IPS-NIHi7 (cell line): ENCODE results near the gene CLSTN2.

Experiments used
- DNase-seq: peaks from one replicate; pipeline ENCODE4 v3.0.0; 2012; ENCODE audit warnings: mixed read lengths; ENCODE audit errors: extremely low spot score

Gene CLSTN2

DNA sequence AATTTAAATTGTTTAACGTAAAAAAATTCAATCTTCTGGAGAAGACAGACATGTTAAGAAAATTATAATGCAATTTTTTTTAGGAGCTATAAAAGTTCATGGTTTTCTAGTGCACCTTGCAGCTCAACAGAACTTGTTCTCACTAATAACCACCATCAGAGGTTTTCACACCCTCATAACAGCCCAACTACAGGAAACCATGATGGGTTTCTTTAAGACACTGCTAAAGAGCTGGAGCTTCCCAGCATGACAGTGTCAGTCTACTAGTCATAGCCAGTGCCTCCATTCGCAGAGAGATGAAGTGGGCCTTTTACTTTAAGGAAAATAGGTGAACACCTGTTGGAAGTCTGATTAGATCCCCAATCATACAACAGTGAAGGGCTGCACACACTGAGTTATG lies 518.8 kb downstream of the CLSTN2 start:
- no peak for DNase-seq

GRCh38 chr3:140455521-140456214 lies 520.7 kb downstream of the CLSTN2 start:
- no peak for DNase-seq

GRCh38 chr3:140456974-140457373 lies 522.0 kb downstream of the CLSTN2 start:
- DNase-seq = peak; percentile 41

GRCh38 chr3:140459462-140459861 lies 524.5 kb downstream of the CLSTN2 start:
- DNase-seq = no peak

DNA sequence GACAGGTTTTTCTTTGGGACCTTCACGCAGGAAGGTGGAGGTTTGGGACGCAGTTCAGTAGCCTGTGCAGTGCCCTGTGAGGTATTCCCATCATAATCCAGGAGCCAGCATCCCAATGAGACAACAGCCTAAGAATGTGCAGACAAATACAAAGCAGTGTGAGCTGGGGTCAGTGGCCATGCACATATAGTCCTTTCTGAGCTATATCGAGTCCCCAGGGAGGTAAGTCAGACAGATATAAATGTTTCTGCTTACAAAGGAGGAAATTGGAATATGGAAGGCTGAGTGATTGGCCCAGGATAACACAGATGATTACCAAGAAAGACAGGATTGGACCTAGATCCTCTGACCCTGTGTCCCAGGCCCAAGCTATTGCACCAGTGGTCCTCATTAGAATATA lies 526.3 kb downstream of the CLSTN2 start:
- DNase-seq = no peak

DNA sequence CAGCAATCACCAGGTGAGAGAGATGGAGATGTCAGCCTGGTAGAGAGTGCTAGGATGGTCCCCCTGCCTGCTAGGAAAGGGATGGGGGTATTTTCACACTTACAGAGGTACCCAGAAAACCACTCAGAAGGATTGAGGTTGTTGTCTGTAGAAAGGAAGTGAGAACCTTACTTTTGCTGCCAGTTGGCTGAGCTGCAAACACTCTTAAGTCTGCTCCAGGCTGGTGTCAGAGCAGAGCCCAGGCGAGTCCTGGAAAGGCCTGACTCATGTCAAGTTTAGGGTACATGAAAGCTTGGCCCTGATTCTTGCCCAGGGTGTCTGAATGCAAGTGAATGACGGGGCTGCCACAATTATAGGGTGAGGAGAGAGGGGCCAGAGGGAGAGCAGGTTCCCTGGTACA lies 528.4 kb downstream of the CLSTN2 start:
- DNase-seq = no peak

DNA sequence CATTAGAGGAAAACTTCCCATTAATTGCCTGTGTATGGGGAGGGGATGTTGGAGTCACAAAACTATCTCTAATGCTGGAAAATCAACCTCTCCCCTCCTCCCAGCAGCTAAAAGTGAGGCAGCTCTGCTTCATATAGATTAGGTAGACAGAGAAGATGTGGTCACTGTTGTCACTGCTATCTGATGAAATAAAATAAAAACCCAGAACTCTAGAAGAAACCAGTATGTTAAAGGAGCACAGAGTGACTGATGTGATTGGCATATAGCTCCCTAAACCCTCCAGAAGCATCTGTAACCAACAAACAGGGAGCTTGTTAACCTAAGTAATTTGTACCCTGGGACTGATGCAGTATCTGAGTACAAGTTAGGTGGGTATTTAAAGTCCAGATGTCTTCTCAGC lies 531.0 kb downstream of the CLSTN2 start:
- DNase-seq = no peak

GRCh38 chr3:140466535-140466934 lies 531.5 kb downstream of the CLSTN2 start:
- DNase-seq = no peak

DNA sequence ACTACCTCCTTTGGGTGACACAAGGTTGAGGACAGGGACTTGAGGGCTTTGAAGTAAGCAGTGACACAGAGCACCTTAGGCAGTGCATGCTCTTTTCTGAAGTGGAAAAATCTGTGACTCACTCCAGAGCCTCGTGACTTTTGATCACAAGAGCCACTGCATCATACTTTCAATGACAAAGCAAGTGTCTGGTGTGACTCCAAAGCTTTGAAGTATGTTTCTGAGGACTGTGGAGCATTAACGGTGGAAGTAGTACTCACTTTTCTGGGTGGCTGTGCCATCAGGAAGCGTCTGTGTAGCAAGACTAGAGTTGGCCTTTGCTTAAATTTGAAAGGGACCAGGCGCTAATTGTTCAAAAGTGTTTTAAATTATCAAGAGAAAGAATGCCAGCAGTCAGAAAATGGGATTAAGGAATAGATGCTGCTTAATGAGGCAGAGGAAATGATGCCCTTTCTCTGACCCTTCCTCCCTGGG lies 532.2 kb downstream of the CLSTN2 start:
- DNase-seq = no peak

GRCh38 chr3:140467796-140468315 lies 532.9 kb downstream of the CLSTN2 start:
- no peak for DNase-seq

DNA sequence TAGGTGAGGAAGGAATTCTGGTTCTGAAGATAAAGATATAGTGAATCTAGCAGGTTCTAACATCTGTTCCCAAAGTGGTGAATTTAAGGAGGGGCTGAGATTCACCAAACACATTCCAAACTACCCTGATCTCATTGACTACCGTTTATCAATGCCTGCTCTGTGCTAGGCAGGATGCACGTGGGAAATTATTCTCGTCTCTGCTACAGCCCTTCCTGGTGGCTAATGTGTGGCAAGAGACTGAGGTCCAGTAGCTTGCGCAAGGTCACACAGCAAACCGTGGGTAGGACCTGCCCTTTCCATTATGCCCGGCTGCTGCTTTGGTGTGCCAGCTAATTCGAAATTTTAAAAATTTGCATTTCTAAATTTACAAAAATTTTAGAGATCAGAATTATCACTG lies 533.4 kb downstream of the CLSTN2 start:
- DNase-seq = no peak

GRCh38 chr3:140469491-140469890 lies 534.5 kb downstream of the CLSTN2 start:
- DNase-seq = no peak

DNA sequence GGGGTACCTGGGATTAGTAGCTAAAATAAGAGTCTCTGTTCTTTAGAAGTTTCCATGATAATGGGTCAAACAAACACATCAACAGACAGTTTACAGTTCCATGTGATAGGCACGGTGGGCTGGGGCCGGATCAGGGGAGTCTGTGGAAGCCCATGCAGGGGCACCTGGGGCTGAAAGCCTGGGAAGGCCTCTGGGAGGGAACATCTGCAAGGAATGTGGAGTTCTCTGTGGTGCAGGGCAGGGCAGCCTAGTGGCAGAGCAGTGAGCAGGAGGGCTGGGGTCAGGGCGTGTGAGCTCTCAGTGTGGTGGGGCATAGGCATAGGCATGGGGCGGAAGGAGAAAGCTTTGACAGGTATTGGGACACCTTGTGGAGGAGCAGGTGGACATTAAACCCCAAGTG lies 535.2 kb downstream of the CLSTN2 start:
- no peak for DNase-seq

DNA sequence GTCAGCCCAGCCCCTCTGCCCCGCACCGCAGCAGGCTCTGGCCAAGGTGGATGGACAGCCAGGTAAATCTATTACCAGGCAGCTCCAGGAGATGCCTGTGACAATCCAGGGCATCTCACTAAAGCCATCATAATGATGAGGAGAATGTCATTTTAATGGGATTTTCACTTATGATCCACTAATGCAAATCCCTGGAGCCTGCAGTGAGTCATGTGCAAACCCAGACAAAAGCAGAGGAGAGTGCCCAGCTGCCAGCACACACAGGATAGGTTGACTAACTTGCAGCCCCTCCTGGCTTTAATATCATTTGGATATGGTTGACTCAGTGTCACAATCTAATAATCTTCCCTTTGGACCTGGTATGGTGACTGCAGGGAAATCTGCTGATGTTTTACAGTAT lies 536.0 kb downstream of the CLSTN2 start:
- no peak for DNase-seq

- DNase-seq = no peak
Observed at GRCh38 chr3:140472306-140473020, 537.5 kb downstream of the CLSTN2 start.

- DNase-seq = no peak
Observed at GRCh38 chr3:140487566-140487965, 552.6 kb downstream of the CLSTN2 start.

DNA sequence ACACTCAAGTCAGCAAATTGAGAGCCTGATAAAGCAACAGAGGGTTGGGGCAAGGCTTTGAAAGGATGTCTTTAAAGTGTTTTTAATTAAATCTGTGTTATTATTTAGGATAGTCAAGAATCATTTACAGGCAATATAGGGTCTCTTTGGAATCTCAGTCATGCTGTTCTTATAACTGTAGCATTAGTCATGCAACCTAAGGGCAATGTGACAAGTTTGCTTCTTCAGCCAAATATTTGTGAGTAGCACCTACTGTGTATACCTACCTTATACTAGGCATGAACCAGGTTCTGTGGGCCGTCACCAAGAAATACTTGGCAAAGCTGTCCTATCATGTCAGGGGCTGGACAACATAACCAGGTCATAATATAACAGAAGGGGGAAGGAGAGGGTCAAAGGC lies 558.3 kb downstream of the CLSTN2 start:
- DNase-seq = no peak

GRCh38 chr3:140494970-140495369 lies 560.0 kb downstream of the CLSTN2 start:
- DNase-seq = no peak

DNA sequence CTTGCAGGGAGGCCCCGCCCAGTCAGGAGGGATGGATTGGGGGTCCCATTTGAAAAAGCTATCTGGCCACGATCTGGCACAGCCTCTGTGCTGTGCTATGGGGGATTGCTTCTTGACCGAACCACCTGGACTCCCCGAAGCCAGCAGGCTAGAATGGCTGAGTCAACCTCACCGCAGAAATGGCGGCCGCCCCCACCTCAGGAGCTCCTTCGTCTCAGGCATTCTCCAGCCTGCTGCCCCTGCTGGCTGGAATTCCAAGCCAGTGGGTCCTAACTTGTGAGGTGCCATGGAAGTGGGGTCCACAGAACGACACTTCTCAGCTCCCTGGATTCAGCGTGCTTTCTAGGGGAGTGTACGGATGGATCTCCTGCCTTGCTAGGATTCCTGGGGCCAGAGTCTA lies 562.3 kb downstream of the CLSTN2 start:
- no peak for DNase-seq

DNA sequence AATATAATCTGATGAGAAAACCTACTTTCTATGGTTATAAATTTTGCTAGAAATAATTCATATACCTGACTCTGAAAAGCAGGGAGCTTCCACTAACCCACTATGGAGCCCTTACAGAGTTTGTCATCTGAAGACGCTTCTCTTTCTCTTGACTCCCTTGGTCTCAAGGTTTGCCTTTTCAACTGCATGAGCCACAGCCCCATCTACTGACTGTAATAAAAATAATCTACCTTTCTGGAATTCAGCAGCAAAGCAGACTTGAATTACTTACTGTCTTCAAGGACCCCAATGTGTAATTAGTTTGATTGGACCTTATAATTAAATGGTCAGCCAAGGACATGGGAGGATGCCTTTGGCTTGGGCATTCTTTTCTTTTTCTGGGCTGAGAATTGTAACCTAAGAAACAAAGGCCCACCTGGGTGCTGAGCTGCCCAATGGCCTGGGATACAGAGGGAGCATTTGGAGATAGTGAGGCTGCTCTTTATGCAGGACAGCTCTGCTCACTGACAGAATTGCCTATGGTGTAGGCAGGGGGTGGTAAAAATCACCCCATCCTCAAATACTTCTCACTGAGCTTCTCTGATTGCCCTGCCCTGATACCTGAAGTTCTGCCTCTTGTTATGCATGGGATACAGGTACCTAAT lies 564.3 kb downstream of the CLSTN2 start:
- DNase-seq = no peak

GRCh38 chr3:140500473-140500872 lies 565.5 kb downstream of the CLSTN2 start:
- DNase-seq = no peak

DNA sequence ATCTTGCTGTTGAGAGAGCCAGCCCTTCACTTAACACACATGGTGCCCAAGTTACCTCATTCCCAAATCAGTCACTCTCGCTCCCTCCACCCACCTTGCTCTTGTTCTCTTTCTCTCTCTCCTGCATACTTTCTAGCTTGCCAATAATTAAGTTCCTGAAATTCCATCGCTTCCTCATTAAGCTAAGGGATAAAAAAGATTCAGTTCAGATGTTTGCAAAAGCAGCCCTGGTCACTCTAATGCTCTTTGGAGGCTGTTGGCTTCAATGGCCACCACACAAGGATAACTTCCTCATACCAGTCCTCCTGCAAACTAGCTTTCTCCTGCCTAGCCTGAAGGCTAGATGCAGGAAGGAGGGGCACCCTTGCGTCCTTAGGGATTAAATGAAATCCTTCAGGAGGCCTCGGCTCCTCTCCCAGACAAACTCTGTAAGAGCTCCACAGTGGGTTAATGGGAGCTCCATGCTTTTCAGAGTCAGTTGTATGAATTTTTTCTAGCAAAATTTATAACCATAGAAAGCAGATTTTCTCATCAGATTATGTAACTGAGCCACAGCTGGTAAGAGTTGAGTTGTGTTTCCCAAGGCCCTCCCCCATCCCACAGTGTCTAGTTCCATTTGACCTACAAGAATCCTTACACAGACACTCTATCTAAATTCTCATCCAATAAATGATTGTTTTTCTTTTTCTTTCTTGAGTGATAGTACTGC lies 566.2 kb downstream of the CLSTN2 start:
- DNase-seq = no peak
